SK-N-SH (cell line): Measurements from ENCODE around the gene CCDC32. TPM values are rescaled to one million over a fixed set of nuclear protein-coding genes. Genes with fewer than 3 reads are reported as not detected.

Experiments used
- CTCF ChIA-PET: fragments of 300-600, 350-600 bp; formaldehyde crosslinking; extraction: SDS; loops from one replicate; lab custom pipeline; 2021; lab: Yijun Ruan, JAX
- POLR2A ChIA-PET: fragments of 350-600 bp; sonication (Branson Sonifier 250); formaldehyde crosslinking; extraction: SDS; loops from one replicate; lab custom pipeline; 2020; ENCODE audit warnings: antibody characterized with exemption, inconsistent platforms; lab: Yijun Ruan, JAX
- DNase-seq: peaks from one replicate; pipeline ENCODE4 v3.0.0; 2012
- H2AFZ ChIP-seq: fragments of 200-600 bp; sonication (generic); 2 replicates; pipeline ENCODE4 v1.8.1; 2016; ENCODE audit warnings: antibody characterized with exemption, mild to moderate bottlenecking, low read depth
- H3F3A ChIP-seq: fragments of 200-600 bp; sonication (generic); replicated peaks from 2 replicates; pipeline ENCODE3; 2016; ENCODE audit warnings: antibody characterized with exemption, mild to moderate bottlenecking; ENCODE audit not compliant: insufficient read depth
- H3K27ac ChIP-seq, 2 experiments: fragments of 200-500 bp in 1 of 2; fragments of 200-600 bp in 1 of 2; sonication (Bioruptor generic) in 1 of 2; sonication (generic), shearing (Covaris generic) in 1 of 2; 2 replicates each; pipeline versions ENCODE4 v1.5.1 to v1.6.1; 2014 to 2016; ENCODE audit warnings: low read depth in 2 of 2, inconsistent platforms in 1 of 2, low read length in 1 of 2, mild to moderate bottlenecking in 1 of 2, mixed read lengths in 1 of 2
- H3K27me3 ChIP-seq: fragments of 200-600 bp; sonication (generic), shearing (Covaris generic); 2 replicates; pipeline ENCODE4 v1.6.1; 2016; ENCODE audit warnings: mixed run types; ENCODE audit not compliant: insufficient read depth
- H3K36me3 ChIP-seq, 2 experiments: fragments of 200-500 bp in 1 of 2; fragments of 200-600 bp in 1 of 2; sonication (Bioruptor generic) in 1 of 2; sonication (generic) in 1 of 2; replicated peaks in 1 of 2; 2 replicates each; pipeline versions ENCODE3 to v1.5.1; 2014 to 2016; ENCODE audit warnings: low read length in 1 of 2, mild to moderate bottlenecking in 1 of 2; ENCODE audit not compliant: insufficient read depth in 2 of 2, control insufficient read depth in 1 of 2
- H3K4me1 ChIP-seq, 2 experiments: fragments of 200-500 bp in 1 of 2; fragments of 200-600 bp in 1 of 2; sonication (Bioruptor generic) in 1 of 2; sonication (generic), shearing (Covaris generic) in 1 of 2; 2 replicates each; pipeline versions ENCODE4 v1.5.1 to v1.6.1; 2014 to 2016; ENCODE audit warnings: low read depth in 1 of 2, low read length in 1 of 2, mixed run types in 1 of 2; ENCODE audit not compliant: insufficient read depth in 2 of 2, control insufficient read depth in 1 of 2
- H3K4me2 ChIP-seq: fragments of 200-600 bp; sonication (generic), shearing (Covaris generic); 2 replicates; pipeline ENCODE4 v1.6.1; 2017; ENCODE audit warnings: mixed run types
- H3K4me3 ChIP-seq, 2 experiments: fragments of 200-500 bp in 1 of 2; fragments of 200-600 bp in 1 of 2; sonication (Bioruptor generic) in 1 of 2; sonication (generic), shearing (Covaris generic) in 1 of 2; 2 replicates each; pipeline versions ENCODE4 v1.5.1 to v1.8.1; 2014 to 2016; ENCODE audit warnings: low read depth in 2 of 2, inconsistent platforms in 1 of 2, low read length in 1 of 2, mild to moderate bottlenecking in 1 of 2, mixed read lengths in 1 of 2, moderate library complexity in 1 of 2
- H3K79me2 ChIP-seq: fragments of 200-600 bp; sonication (generic); 2 replicates; pipeline ENCODE4 v1.8.1; 2017; ENCODE audit warnings: mild to moderate bottlenecking; ENCODE audit not compliant: insufficient read depth
- H3K9ac ChIP-seq: fragments of 200-600 bp; sonication (generic); 2 replicates; pipeline ENCODE4 v1.6.1; 2017; ENCODE audit warnings: mixed run types
- H3K9me2 ChIP-seq: fragments of 200-600 bp; sonication (generic); 2 replicates; pipeline ENCODE4 v1.6.1; 2017; ENCODE audit warnings: mixed run types
- H3K9me3 ChIP-seq: fragments of 200-600 bp; sonication (generic); 2 replicates; pipeline ENCODE4 v1.6.1; 2017; ENCODE audit warnings: mixed run types, mild to moderate bottlenecking, moderate library complexity
- H4K20me1 ChIP-seq: fragments of 200-600 bp; sonication (generic); 2 replicates; pipeline ENCODE4 v1.6.1; 2017; ENCODE audit warnings: mild to moderate bottlenecking, mixed run types; ENCODE audit not compliant: insufficient read depth
- CHD2 ChIP-seq: fragments of 150-350 bp; IDR thresholded peaks from 2 replicates; pipeline ENCODE4 v1.6.1; 2018; ENCODE audit warnings: low read length; ENCODE audit not compliant: partially characterized antibody
- ELF1 ChIP-seq: IDR thresholded peaks from 2 replicates; pipeline ENCODE4 v1.4.0; 2012
- FOSL2 ChIP-seq: IDR thresholded peaks from 2 replicates; pipeline ENCODE4 v1.4.0; 2012; ENCODE audit warnings: low read depth, mild to moderate bottlenecking, moderate library complexity, borderline replicate concordance
- FOXM1 ChIP-seq: IDR thresholded peaks from 2 replicates; pipeline ENCODE4 v1.4.0; 2012; ENCODE audit warnings: low read depth, mild to moderate bottlenecking
- IRF3 ChIP-seq: fragments of 150-350 bp; IDR thresholded peaks from 2 replicates; pipeline ENCODE4 v1.6.1; 2016; ENCODE audit warnings: mild to moderate bottlenecking, low read depth, low read length
- MXI1 ChIP-seq: IDR thresholded peaks from 2 replicates; pipeline ENCODE4 v1.6.1; 2012; ENCODE audit warnings: mild to moderate bottlenecking, low read depth, low read length, improper control_type of control experiment
- NRF1 ChIP-seq: IDR thresholded peaks from 2 replicates; pipeline ENCODE4 v1.6.1; 2012; ENCODE audit warnings: low read depth, mild to moderate bottlenecking, low read length
- POLR2AphosphoS5 ChIP-seq: IDR thresholded peaks from 2 replicates; pipeline ENCODE4 v1.6.1; 2012; ENCODE audit warnings: low read depth, low read length
- RAD21 ChIP-seq: IDR thresholded peaks from 2 replicates; pipeline ENCODE4 v1.6.1; 2012; ENCODE audit warnings: mild to moderate bottlenecking, low read length
- TAF1 ChIP-seq: IDR thresholded peaks from 2 replicates; pipeline ENCODE4 v1.6.1; 2012; ENCODE audit warnings: low read depth, mild to moderate bottlenecking, low read length, moderate library complexity, borderline replicate concordance
- TCF12 ChIP-seq: IDR thresholded peaks from 2 replicates; pipeline ENCODE4 v1.4.0; 2012
- WGBS: methylation state at CpG from one replicate; pipeline ENCODE4 v1.1.6; 2017; ENCODE audit warnings: low lambda C conversion rate; 5-methylcytosine and 5-hydroxymethylcytosine counted together
- polyA plus RNA-seq, 3 experiments: library from polyadenylated mRNA; depleted of rRNA; stranded (reverse); fragments of >200 nt; gene quantifications; 2 replicates each; pipeline ENCODE4 v1.2.3, GENCODE V29; 2012
- TF ChIP-seq, protein P1 (sequence below): fragments of 150-350 bp; IDR thresholded peaks from 2 replicates; pipeline ENCODE4 v1.6.1; 2017; ENCODE audit warnings: antibody characterized with exemption, low read length, low read depth, borderline replicate concordance

The CCDC32 gene
- polyA plus RNA-seq, 1 of the 3 experiments (the other 2 are of a cell fraction): 7.4 TPM

DNA sequence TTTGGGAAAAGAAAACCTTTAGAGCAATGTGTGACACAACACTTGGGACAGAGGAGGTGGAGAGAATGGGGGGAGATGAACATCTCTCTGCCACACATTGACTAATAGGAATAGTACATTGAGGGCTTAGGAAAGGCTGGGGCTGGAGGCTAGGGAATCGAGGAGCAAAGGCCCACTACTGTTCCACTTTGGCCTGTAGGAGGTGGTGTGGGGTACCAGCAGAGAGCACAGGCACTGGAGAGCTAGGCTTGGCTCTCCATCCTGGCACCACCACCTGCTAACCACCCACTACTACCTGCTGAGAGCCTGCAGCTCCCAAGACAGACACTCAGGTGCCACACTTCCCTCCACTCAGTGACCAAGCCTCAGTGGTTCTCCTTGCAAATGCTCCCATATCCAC lies 19.4 kb downstream of the CCDC32 start:
- H3K4me1 ChIP-seq: no peaks in the 10 kb centered on the region
- no peaks in the 10 kb centered on the region for H3K9me2 ChIP-seq
- POLR2A ChIA-PET: no interaction called here
- H3K79me2 ChIP-seq: no peaks in the 10 kb centered on the region
- no peak overlapping the region for H3K4me2 ChIP-seq
- H3K9ac ChIP-seq: no peak overlapping the region
- no peaks in the 10 kb centered on the region for H3K9me3 ChIP-seq
- no peaks in the 10 kb centered on the region for H4K20me1 ChIP-seq
- no peaks in the 10 kb centered on the region for H3K27me3 ChIP-seq
- TF ChIP-seq TAF1 (no peak), FOSL2 (no peak), ELF1 (no peak), TCF12 (no peak), POLR2AphosphoS5 (no peak), CHD2 (no peak), FOXM1 (no peak), NRF1 (no peak), RAD21 (no peak)
- TF ChIP-seq, protein P1, sequence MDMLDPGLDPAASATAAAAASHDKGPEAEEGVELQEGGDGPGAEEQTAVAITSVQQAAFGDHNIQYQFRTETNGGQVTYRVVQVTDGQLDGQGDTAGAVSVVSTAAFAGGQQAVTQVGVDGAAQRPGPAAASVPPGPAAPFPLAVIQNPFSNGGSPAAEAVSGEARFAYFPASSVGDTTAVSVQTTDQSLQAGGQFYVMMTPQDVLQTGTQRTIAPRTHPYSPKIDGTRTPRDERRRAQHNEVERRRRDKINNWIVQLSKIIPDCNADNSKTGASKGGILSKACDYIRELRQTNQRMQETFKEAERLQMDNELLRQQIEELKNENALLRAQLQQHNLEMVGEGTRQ: no peak
- H2AFZ ChIP-seq: no peak overlapping the region
- H3K4me3 ChIP-seq: no peak overlapping the region
- H3K36me3 ChIP-seq: peaks cover under 1 to 5% of the 10 kb centered on the region in 2 experiments
- no peaks in the 10 kb centered on the region for H3F3A ChIP-seq
- H3K27ac ChIP-seq: no peak overlapping the region
- WGBS: 73% methylated on average over 1 of the region's 1 CpG
- no peak for DNase-seq
- CTCF ChIA-PET: interaction anchor here (2.4 kb wide), 1 partner anchor 26 kb away, joined by 7 read pairs; no protein-coding TSS in a partner anchor

- WGBS: 86% methylated on average over 5 of the region's 5 CpGs
- no peaks in the 10 kb centered on the region for H3F3A ChIP-seq
- no peak overlapping the region for H3K4me3 ChIP-seq
- no peaks in the 10 kb centered on the region for H4K20me1 ChIP-seq
- CTCF ChIA-PET: interaction anchor here (0.6 to 2.4 kb wide), 2 partner anchors 24 to 137 kb away, joined by 3 to 7 read pairs; no protein-coding TSS in a partner anchor
- H3K79me2 ChIP-seq: no peaks in the 10 kb centered on the region
- no peaks in the 10 kb centered on the region for H3K9me3 ChIP-seq
- H3K9me2 ChIP-seq: no peaks in the 10 kb centered on the region
- no peaks in the 10 kb centered on the region for H3K27me3 ChIP-seq
- no peak for TF ChIP-seq IRF3
- TF ChIP-seq TAF1: no peak
- no peak for TF ChIP-seq TCF12
- TF ChIP-seq MXI1: no peak
- TF ChIP-seq, all 33 proteins: peak for 0
- Histone ChIP-seq H3K27ac (no peak overlapping the region), H3K4me2 (no peak overlapping the region), H3K36me3 (peaks cover 0 to 5% of the 10 kb centered on the region in 2 experiments), H3K4me1 (peaks cover 0 to 4% of the 10 kb centered on the region in 2 experiments; a peak in 1 of 4 replicates), H3K9ac (no peak overlapping the region), H2AFZ (no peak overlapping the region)
- POLR2A ChIA-PET: no interaction called here
- no peak for DNase-seq
Observed at GRCh38 chr15:40543631-40544294, 21.1 kb downstream of the CCDC32 start.
